SK-N-SH treated with all-trans-retinoic acid at 6 μM for 48 hours (cell line): ENCODE measurements around the gene TREML1.

ENCODE experiments used
- BACH2 ChIP-seq: fragments of 250-450 bp; sonication (Bioruptor Pico); IDR thresholded peaks from 2 replicates; pipeline ENCODE4 v1.9.0; 2021; ENCODE audit warnings: mild to moderate bottlenecking, borderline replicate concordance
- PATZ1 ChIP-seq: fragments of 250-450 bp; sonication (Bioruptor Pico); IDR thresholded peaks from 2 replicates; pipeline ENCODE4 v1.8.0; 2020; ENCODE audit warnings: mild to moderate bottlenecking, moderate library complexity, borderline replicate concordance
- RARB ChIP-seq: fragments of 250-450 bp; sonication (Bioruptor Pico); IDR thresholded peaks from 2 replicates; pipeline ENCODE4 v1.8.0; 2021; ENCODE audit warnings: mild to moderate bottlenecking, moderate library complexity
- ZNF8 ChIP-seq: fragments of 450-650 bp; formaldehyde crosslinking; IDR thresholded peaks from 2 replicates; pipeline ENCODE4 v1.5.0; 2020; ENCODE audit warnings: mild to moderate bottlenecking, moderate library complexity

- TF ChIP-seq PATZ1 (CRISPR knock-in tag), result no peak
- TF ChIP-seq BACH2 (CRISPR knock-in tag), result no peak
- no peak for TF ChIP-seq ZNF8
- no peak for TF ChIP-seq RARB (CRISPR knock-in tag)
These were observed 6.2 kb downstream of the TREML1 start for GRCh38 chr6:41147917-41148316.
